ENCODE results near the gene PRSS35. TPM values are rescaled to one million over a fixed set of nuclear protein-coding genes. Genes with fewer than 3 reads are reported as not detected.
"Not testable (repeated sequence)": the region's sequence is repeated elsewhere in the genome, so short reads cannot be mapped to it uniquely, and the experiment has no call there.

The PRSS35 gene, protein sequence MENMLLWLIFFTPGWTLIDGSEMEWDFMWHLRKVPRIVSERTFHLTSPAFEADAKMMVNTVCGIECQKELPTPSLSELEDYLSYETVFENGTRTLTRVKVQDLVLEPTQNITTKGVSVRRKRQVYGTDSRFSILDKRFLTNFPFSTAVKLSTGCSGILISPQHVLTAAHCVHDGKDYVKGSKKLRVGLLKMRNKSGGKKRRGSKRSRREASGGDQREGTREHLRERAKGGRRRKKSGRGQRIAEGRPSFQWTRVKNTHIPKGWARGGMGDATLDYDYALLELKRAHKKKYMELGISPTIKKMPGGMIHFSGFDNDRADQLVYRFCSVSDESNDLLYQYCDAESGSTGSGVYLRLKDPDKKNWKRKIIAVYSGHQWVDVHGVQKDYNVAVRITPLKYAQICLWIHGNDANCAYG
- total RNA-seq (2014; rRNA removed; shearing (Covaris generic)) = 0.18 TPM in 1 of 2 replicates, not detected in the other
- polyA plus RNA-seq (2015; cell fraction: cytosol; rRNA removed) = 0.04 TPM in 1 of 2 replicates, not detected in the other
- not detected in 2 replicates for polyA plus RNA-seq (2015; cell fraction: nucleus; rRNA removed)

DNA sequence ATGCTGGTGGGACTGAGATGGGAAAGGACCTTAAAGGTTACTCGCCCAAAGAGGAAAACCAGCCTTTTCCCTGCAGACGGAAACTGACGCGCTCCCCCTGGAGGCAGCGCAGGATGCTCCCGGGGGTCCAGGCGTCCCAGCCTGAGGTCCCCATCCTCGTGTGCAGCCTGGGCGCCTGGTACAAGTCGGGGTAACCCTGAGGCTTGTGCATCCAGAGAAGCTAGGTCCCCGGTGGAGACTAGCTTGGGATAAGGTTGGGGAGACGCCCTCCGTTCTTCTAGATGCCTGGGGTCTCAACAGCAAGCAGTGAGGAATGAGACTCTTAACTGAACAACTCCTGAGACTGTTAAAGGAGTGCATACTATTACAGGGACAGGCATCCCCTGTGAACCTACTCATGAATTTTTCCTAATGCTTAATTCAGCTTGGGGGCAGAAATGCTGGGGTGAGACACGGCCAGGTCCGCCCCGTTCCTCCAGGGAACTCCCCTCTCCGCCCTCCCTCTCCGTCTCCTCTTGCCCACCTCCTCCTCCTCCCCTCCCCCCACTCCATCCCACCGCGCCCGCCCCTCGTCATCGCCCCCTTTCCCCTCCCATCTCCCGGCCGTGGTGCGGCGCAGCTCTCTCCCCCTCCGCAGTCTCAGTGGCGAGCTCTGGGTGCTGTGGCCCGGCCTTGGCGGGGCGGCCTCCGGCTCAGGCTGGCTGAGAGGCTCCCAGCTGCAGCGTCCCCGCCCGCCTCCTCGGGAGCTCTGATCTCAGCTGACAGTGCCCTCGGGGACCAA is at the start of gene PRSS35:
Gene PRSS35, plus strand, starts transcription at position 634 of the 781 bp plus-strand sequence. CDS start 10,908 bp downstream, outside the sequence.
- in situ Hi-C loops (cut with HindIII; ENCODE audit: low pct_unique_long_range_greater_than_20kb, low sequenced_read_pairs) = loop anchor here (25.0 kb wide), 1 partner anchor 300 kb away; no protein-coding TSS in a partner anchor
- DNase-seq (ENCODE audit: low read depth, low spot score) = peak; percentile 62

GRCh38 chr6:83463886-83464285 is 48.4 kb upstream of the PRSS35 start:
- DNase-seq (ENCODE audit: low read depth, low spot score) = no peak
- in situ Hi-C loops (cut with HindIII; ENCODE audit: low pct_unique_long_range_greater_than_20kb, low sequenced_read_pairs) = no loop called here

GRCh38 chr6:83464381-83465140 is 47.8 kb upstream of the PRSS35 start:
- no peak for DNase-seq (ENCODE audit: low read depth, low spot score)
- in situ Hi-C loops (cut with HindIII; ENCODE audit: low pct_unique_long_range_greater_than_20kb, low sequenced_read_pairs) = no loop called here

DNA sequence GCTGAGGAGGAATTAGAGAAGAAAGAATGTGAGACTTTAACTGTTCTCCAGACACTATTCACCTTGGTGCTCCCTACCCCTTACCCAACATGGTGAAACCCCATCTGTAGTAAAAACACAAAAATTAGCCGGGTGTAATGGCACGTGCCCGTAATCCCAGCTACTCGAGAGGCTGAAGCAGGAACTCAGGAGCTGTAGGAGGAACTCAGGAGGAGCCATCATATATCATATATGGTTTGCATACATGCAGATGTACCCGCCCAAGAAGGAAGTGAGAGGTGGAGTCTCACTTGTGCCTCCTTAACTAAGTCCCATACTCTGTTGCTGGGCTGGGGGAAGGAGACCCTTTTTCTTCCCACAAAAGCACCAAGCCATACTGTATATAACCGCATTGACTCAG is 46.0 kb upstream of the PRSS35 start:
- in situ Hi-C loops (cut with HindIII; ENCODE audit: low pct_unique_long_range_greater_than_20kb, low sequenced_read_pairs) = no loop called here
- no peak for DNase-seq (ENCODE audit: low read depth, low spot score)

GRCh38 chr6:83467620-83468036 is 44.7 kb upstream of the PRSS35 start:
- no peak for DNase-seq (ENCODE audit: low read depth, low spot score)
- in situ Hi-C loops (cut with HindIII; ENCODE audit: low pct_unique_long_range_greater_than_20kb, low sequenced_read_pairs) = no loop called here

- no peak for DNase-seq (ENCODE audit: low read depth, low spot score)
- in situ Hi-C loops (cut with HindIII; ENCODE audit: low pct_unique_long_range_greater_than_20kb, low sequenced_read_pairs) = no loop called here
Observed at GRCh38 chr6:83470001-83470400, 42.3 kb upstream of the PRSS35 start.

DNA sequence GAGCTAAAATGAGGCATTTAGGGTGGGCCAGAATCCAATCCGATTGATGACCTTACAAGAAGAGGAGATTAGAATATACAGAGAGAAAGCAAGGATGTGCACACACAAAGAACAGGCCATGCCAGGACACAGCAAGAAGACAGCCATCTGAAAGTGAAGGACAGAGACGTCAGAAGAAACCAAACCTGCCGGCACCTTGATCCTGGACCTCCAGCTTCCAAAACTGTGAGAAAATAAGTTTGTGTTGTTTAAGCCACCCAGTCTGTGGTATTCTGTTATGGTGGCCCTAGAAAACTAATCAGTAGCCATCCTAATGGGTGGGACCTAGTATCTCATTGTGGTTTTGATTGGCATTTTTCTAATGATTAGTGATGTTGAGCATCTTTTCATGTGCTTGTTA is 41.7 kb upstream of the PRSS35 start:
- in situ Hi-C loops (cut with HindIII; ENCODE audit: low pct_unique_long_range_greater_than_20kb, low sequenced_read_pairs) = no loop called here

GRCh38 chr6:83472767-83473166 is 39.6 kb upstream of the PRSS35 start:
- in situ Hi-C loops (cut with HindIII; ENCODE audit: low pct_unique_long_range_greater_than_20kb, low sequenced_read_pairs) = no loop called here
- no peak for DNase-seq (ENCODE audit: low read depth, low spot score)

More for the DNA sequence above, 41.7 kb upstream of the PRSS35 start:
- DNase-seq (ENCODE audit: low read depth, low spot score) = no peak

DNA sequence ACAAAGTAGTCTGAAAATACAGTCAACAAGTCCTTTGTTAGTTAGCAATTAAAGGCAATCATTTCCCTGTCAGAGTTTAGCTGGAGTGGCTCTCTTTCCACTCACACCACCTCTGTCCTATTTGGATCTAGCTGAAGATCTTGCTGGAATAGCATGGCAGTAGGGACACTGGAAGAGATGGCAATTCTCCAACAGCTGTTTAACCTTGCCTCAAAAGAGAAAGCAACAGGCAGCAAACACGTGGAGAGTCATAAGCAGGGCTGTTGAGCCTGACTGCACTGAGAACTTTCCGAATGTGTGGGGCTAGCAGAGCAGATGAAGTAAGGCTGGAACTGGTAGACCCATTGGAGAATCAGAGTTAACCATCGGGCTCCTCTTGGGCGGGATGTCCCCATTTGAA is 38.0 kb upstream of the PRSS35 start:
- in situ Hi-C loops (cut with HindIII; ENCODE audit: low pct_unique_long_range_greater_than_20kb, low sequenced_read_pairs) = no loop called here
- DNase-seq (ENCODE audit: low read depth, low spot score) = no peak

DNA sequence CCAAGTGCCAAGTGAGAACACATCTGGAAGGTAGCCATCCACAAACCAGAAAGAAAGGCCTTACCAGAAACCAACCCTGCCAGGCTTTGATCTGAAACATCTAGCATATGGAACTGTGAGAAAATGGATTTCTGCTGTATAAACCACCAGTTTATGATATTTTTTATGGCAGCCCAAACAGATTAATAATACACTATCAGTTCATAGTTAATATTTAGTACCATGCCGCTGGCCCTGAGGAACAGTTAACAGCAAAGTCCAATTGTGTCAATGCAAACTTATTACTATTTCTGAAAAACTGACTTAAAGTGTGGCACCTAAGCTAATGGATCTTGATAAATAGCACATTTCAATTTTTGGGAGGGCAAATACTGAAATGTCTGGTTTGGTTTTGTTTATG is 35.4 kb upstream of the PRSS35 start:
- DNase-seq (ENCODE audit: low read depth, low spot score) = no peak
- in situ Hi-C loops (cut with HindIII; ENCODE audit: low pct_unique_long_range_greater_than_20kb, low sequenced_read_pairs) = no loop called here

GRCh38 chr6:83479389-83479788 is 32.9 kb upstream of the PRSS35 start:
- in situ Hi-C loops (cut with HindIII; ENCODE audit: low pct_unique_long_range_greater_than_20kb, low sequenced_read_pairs) = no loop called here
- no peak for DNase-seq (ENCODE audit: low read depth, low spot score)

- in situ Hi-C loops (cut with HindIII; ENCODE audit: low pct_unique_long_range_greater_than_20kb, low sequenced_read_pairs) = no loop called here
- DNase-seq (ENCODE audit: low read depth, low spot score) = no peak
Observed at GRCh38 chr6:83480470-83480869, 31.9 kb upstream of the PRSS35 start.

- DNase-seq (ENCODE audit: low read depth, low spot score); in situ Hi-C loops (cut with HindIII; ENCODE audit: low pct_unique_long_range_greater_than_20kb, low sequenced_read_pairs): not testable (repeated sequence)
Observed at GRCh38 chr6:83481938-83482337, 30.4 kb upstream of the PRSS35 start.

- in situ Hi-C loops (cut with HindIII; ENCODE audit: low pct_unique_long_range_greater_than_20kb, low sequenced_read_pairs) = no loop called here
- DNase-seq (ENCODE audit: low read depth, low spot score) = no peak
Observed at GRCh38 chr6:83488448-83488847, 23.9 kb upstream of the PRSS35 start.

GRCh38 chr6:83488861-83489260 is 23.5 kb upstream of the PRSS35 start:
- no peak for DNase-seq (ENCODE audit: low read depth, low spot score)
- in situ Hi-C loops (cut with HindIII; ENCODE audit: low pct_unique_long_range_greater_than_20kb, low sequenced_read_pairs) = no loop called here

- no peak for DNase-seq (ENCODE audit: low read depth, low spot score)
- in situ Hi-C loops (cut with HindIII; ENCODE audit: low pct_unique_long_range_greater_than_20kb, low sequenced_read_pairs) = no loop called here
Observed at GRCh38 chr6:83490217-83490807, 22.0 kb upstream of the PRSS35 start.

GRCh38 chr6:83505356-83505755 is 7.0 kb upstream of the PRSS35 start:
- DNase-seq (ENCODE audit: low read depth, low spot score) = no peak
- in situ Hi-C loops (cut with HindIII; ENCODE audit: low pct_unique_long_range_greater_than_20kb, low sequenced_read_pairs) = loop anchor here (25.0 kb wide), 1 partner anchor 293 kb away; no protein-coding TSS in a partner anchor

Measured in SK-MEL-5 (cell line).